H9 (cell line): ENCODE measurements around the gene ADARB2. TPM values are rescaled to one million over a fixed set of nuclear protein-coding genes. Genes with fewer than 3 reads are reported as not detected.
A peak's percentile ranks its signal among the peaks of the same experiment; 100 is the strongest.

Source experiments
- DNase-seq: peaks from one replicate; pipeline ENCODE4 v3.0.0-alpha.2; 2017
- H2AFZ ChIP-seq: one replicate; pipeline ENCODE4 v1.6.1; 2013; ENCODE audit warnings: mild to moderate bottlenecking, low read length, control low read depth, moderate library complexity
- H2AK5ac ChIP-seq: 2 replicates; pipeline ENCODE4 v1.6.1; 2013; ENCODE audit warnings: low read length, control low read depth, mixed read lengths; ENCODE audit not compliant: insufficient read length
- H2BK120ac ChIP-seq: one replicate; pipeline ENCODE4 v1.6.1; 2013; ENCODE audit warnings: low read depth, mild to moderate bottlenecking, low read length, control low read depth, inconsistent platforms; ENCODE audit not compliant: poor library complexity, severe bottlenecking
- H2BK12ac ChIP-seq: 2 replicates; pipeline ENCODE4 v1.6.1; 2013; ENCODE audit warnings: low read length, control low read depth, mixed read lengths, low read depth; ENCODE audit not compliant: insufficient read length
- H2BK15ac ChIP-seq: 2 replicates; pipeline ENCODE4 v1.6.1; 2013; ENCODE audit warnings: low read depth, low read length, control low read depth
- H2BK20ac ChIP-seq: one replicate; pipeline ENCODE4 v1.6.1; 2013; ENCODE audit warnings: low read depth, mild to moderate bottlenecking, low read length, control low read depth, inconsistent platforms; ENCODE audit not compliant: poor library complexity, severe bottlenecking
- H2BK5ac ChIP-seq: 2 replicates; pipeline ENCODE4 v1.6.1; 2013; ENCODE audit warnings: low read length, control low read depth, mixed read lengths; ENCODE audit not compliant: insufficient read length
- H3K14ac ChIP-seq: 2 replicates; pipeline ENCODE4 v1.6.1; 2013; ENCODE audit warnings: low read length, control low read depth; ENCODE audit not compliant: insufficient read depth
- H3K18ac ChIP-seq: 2 replicates; pipeline ENCODE4 v1.6.1; 2013; ENCODE audit warnings: low read depth, mild to moderate bottlenecking, mixed read lengths, low read length, control low read depth; ENCODE audit not compliant: insufficient read length
- H3K23ac ChIP-seq: 2 replicates; pipeline ENCODE4 v1.6.1; 2013; ENCODE audit warnings: low read length, control low read depth, mixed read lengths, low read depth; ENCODE audit not compliant: insufficient read length
- H3K23me2 ChIP-seq: 2 replicates; pipeline ENCODE4 v1.6.1; 2013; ENCODE audit warnings: low read depth, mild to moderate bottlenecking, mixed read lengths, low read length, control low read depth; ENCODE audit not compliant: insufficient read length, poor library complexity, severe bottlenecking
- H3K27ac ChIP-seq: 2 replicates; pipeline ENCODE4 v1.5.1; 2013; ENCODE audit warnings: low read length, control low read depth, mixed read lengths, low read depth; ENCODE audit not compliant: insufficient read length
- H3K27me3 ChIP-seq: 2 replicates; pipeline ENCODE4 v1.6.1; 2013; ENCODE audit warnings: low read length, control low read depth, inconsistent platforms; ENCODE audit not compliant: insufficient read depth
- H3K4ac ChIP-seq: 2 replicates; pipeline ENCODE4 v1.6.1; 2013; ENCODE audit warnings: low read depth, mild to moderate bottlenecking, control low read depth, inconsistent platforms, low read length, moderate library complexity
- H3K4me1 ChIP-seq: 2 replicates; pipeline ENCODE4 v1.6.1; 2013; ENCODE audit warnings: low read length, control low read depth, inconsistent platforms; ENCODE audit not compliant: insufficient read depth
- H3K4me2 ChIP-seq: 2 replicates; pipeline ENCODE4 v1.6.1; 2013; ENCODE audit warnings: low read length, control low read depth, mixed read lengths; ENCODE audit not compliant: insufficient read length, insufficient read depth
- H3K56ac ChIP-seq: 2 replicates; pipeline ENCODE4 v1.6.1; 2013; ENCODE audit warnings: low read depth, mild to moderate bottlenecking, mixed read lengths, low read length, control low read depth; ENCODE audit not compliant: insufficient read length
- H3K79me1 ChIP-seq: 2 replicates; pipeline ENCODE4 v1.6.1; 2013; ENCODE audit warnings: low read depth, mild to moderate bottlenecking, moderate library complexity, low read length, control low read depth, inconsistent platforms; ENCODE audit not compliant: insufficient read depth, poor library complexity, severe bottlenecking
- H3K79me2 ChIP-seq: 2 replicates; pipeline ENCODE4 v1.6.1; 2013; ENCODE audit warnings: low read length, control low read depth, inconsistent platforms; ENCODE audit not compliant: insufficient read depth
- H3K9ac ChIP-seq: 2 replicates; pipeline ENCODE4 v1.6.1; 2013; ENCODE audit warnings: low read length, control low read depth, mixed read lengths; ENCODE audit not compliant: insufficient read length; ENCODE audit errors: extremely low read depth
- H3K9me3 ChIP-seq: one replicate; pipeline ENCODE4 v1.6.1; 2013; ENCODE audit warnings: low read depth, low read length, inconsistent platforms; ENCODE audit not compliant: control insufficient read depth
- H3T11ph ChIP-seq: one replicate; pipeline ENCODE4 v1.6.1; 2013; ENCODE audit warnings: mild to moderate bottlenecking, low read length, control low read depth, inconsistent platforms
- H4K20me1 ChIP-seq: one replicate; pipeline ENCODE4 v1.6.1; 2013; ENCODE audit not compliant: control insufficient read depth, insufficient read length, insufficient read depth
- H4K5ac ChIP-seq: 2 replicates; pipeline ENCODE4 v1.6.1; 2013; ENCODE audit warnings: low read depth, mild to moderate bottlenecking, mixed read lengths, low read length, control low read depth; ENCODE audit not compliant: insufficient read length
- H4K8ac ChIP-seq: replicated peaks from 2 replicates; pipeline ENCODE4 v1.6.1; 2013; ENCODE audit warnings: low read length, control low read depth, mixed read lengths, low read depth; ENCODE audit not compliant: insufficient read length
- H4K91ac ChIP-seq: 2 replicates; pipeline ENCODE4 v1.6.1; 2013; ENCODE audit warnings: low read depth, mild to moderate bottlenecking, moderate library complexity, mixed read lengths, low read length, control low read depth; ENCODE audit not compliant: insufficient read length
- H3K27ac Mint-ChIP-seq, 3 experiments: 2 replicates in 2 of 3; 3 replicates in 1 of 3; pipeline ENCODE4 v1.8.0; 2020 to 2021; ENCODE audit warnings: mixed read lengths in 3 of 3, mild to moderate bottlenecking in 1 of 3, moderate library complexity in 1 of 3
- H3K27me3 Mint-ChIP-seq: 2 replicates; pipeline ENCODE4 v1.8.0; 2021; ENCODE audit warnings: low read depth, mild to moderate bottlenecking, moderate library complexity, mixed read lengths
- H3K36me3 Mint-ChIP-seq, 3 experiments: 2 replicates in 2 of 3; 3 replicates in 1 of 3; pipeline ENCODE4 v1.8.0; 2020 to 2021; ENCODE audit warnings: low read depth in 3 of 3, mixed read lengths in 3 of 3; ENCODE audit not compliant: insufficient read depth in 1 of 3
- H3K4me1 Mint-ChIP-seq, 2 experiments: 2 replicates each; pipeline ENCODE4 v1.8.0; 2020; ENCODE audit warnings: mixed read lengths in 2 of 2
- H3K4me3 Mint-ChIP-seq, 2 experiments: 2 replicates in 1 of 2; 3 replicates in 1 of 2; pipeline ENCODE4 v1.8.0; 2020 to 2021; ENCODE audit warnings: mild to moderate bottlenecking in 2 of 2, mixed read lengths in 2 of 2, moderate library complexity in 1 of 2
- H3K9me3 Mint-ChIP-seq, 2 experiments: 2 replicates in 1 of 2; 3 replicates in 1 of 2; pipeline ENCODE4 v1.8.0; 2020; ENCODE audit warnings: mild to moderate bottlenecking in 2 of 2, mixed read lengths in 2 of 2, moderate library complexity in 1 of 2
- CTCF ChIP-seq: fragments of 200-600 bp; sonication (generic); conservative IDR thresholded peaks from 3 replicates; pipeline ENCODE4 v1.8.0; 2021; ENCODE audit warnings: antibody characterized with exemption, mild to moderate bottlenecking
- WGBS: extraction: QIAGEN DNeasy Blood & Tissue Kit; methylation state at CpG from one replicate; pipeline ENCODE4 v1.1.7; 2013; ENCODE audit warnings: missing lambda C conversion rate, low lambda C conversion rate, mixed read lengths; ENCODE audit not compliant: insufficient read length; ENCODE audit errors: extremely low coverage; 5-methylcytosine and 5-hydroxymethylcytosine counted together
- total RNA-seq: library from RNA; stranded (reverse); gene quantifications from 2 replicates; pipeline ENCODE4 v1.2.1, GENCODE V29; 2021

The ADARB2 gene
- total RNA-seq, 1 experiment from 2014 or later = 0.87 TPM

GRCh38 chr10:1366811-1367425 lies 370.4 kb downstream of the ADARB2 start:
- H3K27me3 Mint-ChIP-seq = no peaks in the 10 kb centered on the region
- no peaks in the 10 kb centered on the region for H3K23me2 ChIP-seq
- H3K4me1 Mint-ChIP-seq = peaks cover 19% of the 10 kb centered on the region in 2 experiments
- H4K5ac ChIP-seq = no peak overlapping the region
- H3K9me3 ChIP-seq = no peaks in the 10 kb centered on the region
- no peak overlapping the region for H2BK12ac ChIP-seq
- no peak overlapping the region for H4K8ac ChIP-seq
- no peaks in the 10 kb centered on the region for H3K79me2 ChIP-seq
- H3K4me1 ChIP-seq = peaks cover 2% of the 10 kb centered on the region; the same call in 1 of the 2 replicates
- no peak for TF ChIP-seq CTCF
- H2AK5ac ChIP-seq = no peak overlapping the region
- no peak overlapping the region for H4K91ac ChIP-seq
- H2BK20ac ChIP-seq = no peak overlapping the region
- no peak for DNase-seq
- no peak overlapping the region for H3K9ac ChIP-seq
- 0 out of 7 replicates have a peak overlapping the region, but pooled peaks of 1 of the 3 experiments have one; percentile 42 for H3K27ac Mint-ChIP-seq
- H3K4ac ChIP-seq = no peak overlapping the region
- no peaks in the 10 kb centered on the region; a peak in 1 of 7 replicates for H3K36me3 Mint-ChIP-seq
- H3K27ac ChIP-seq = no peak overlapping the region
- no peaks in the 10 kb centered on the region for H4K20me1 ChIP-seq
- no CpG with 5 or more reads among the region's 15 CpGs for WGBS
- H3K9me3 Mint-ChIP-seq = no peaks in the 10 kb centered on the region
- no peak overlapping the region for H3K4me3 Mint-ChIP-seq
- no peak overlapping the region for H3K14ac ChIP-seq
- no peak overlapping the region for H3T11ph ChIP-seq
- no peak overlapping the region for H3K23ac ChIP-seq
- H3K56ac ChIP-seq = no peak overlapping the region
- no peak overlapping the region for H3K4me2 ChIP-seq
- no peak overlapping the region for H2BK15ac ChIP-seq
- H2BK120ac ChIP-seq = no peak overlapping the region
- H3K79me1 ChIP-seq = no peaks in the 10 kb centered on the region
- H3K27me3 ChIP-seq = no peaks in the 10 kb centered on the region
- no peak overlapping the region for H3K18ac ChIP-seq
- H2AFZ ChIP-seq = no peak overlapping the region
- H2BK5ac ChIP-seq = no peak overlapping the region
